Mesenchymal stem cell (in vitro differentiated cells and primary cell): ENCODE data around the gene TSPYL4.

Source experiments
- DNase-seq: peaks from one replicate; pipeline ENCODE4 v3.0.0-alpha.2; 2013
- H2AFZ ChIP-seq: one replicate; pipeline ENCODE4 v1.6.1; 2013; ENCODE audit warnings: low read depth, mild to moderate bottlenecking, control low read depth, inconsistent platforms, low read length, moderate library complexity
- H2AK5ac ChIP-seq: 2 replicates; pipeline ENCODE4 v1.6.1; 2013; ENCODE audit warnings: low read length, moderate library complexity, mild to moderate bottlenecking, inconsistent platforms; ENCODE audit not compliant: severe bottlenecking
- H2BK120ac ChIP-seq: one replicate; pipeline ENCODE4 v1.6.1; 2013; ENCODE audit warnings: low read depth, mild to moderate bottlenecking, inconsistent platforms, low read length, moderate library complexity
- H2BK12ac ChIP-seq, 2 experiments: one replicate each; pipeline ENCODE4 v1.6.1; 2013; ENCODE audit warnings: inconsistent platforms in 2 of 2, low read length in 2 of 2, mild to moderate bottlenecking in 2 of 2, moderate library complexity in 2 of 2, control low read depth in 1 of 2
- H2BK15ac ChIP-seq: one replicate; pipeline ENCODE4 v1.6.1; 2013; ENCODE audit warnings: mild to moderate bottlenecking, low read depth, inconsistent platforms; ENCODE audit not compliant: poor library complexity, severe bottlenecking
- H2BK5ac ChIP-seq: 2 replicates; pipeline ENCODE4 v1.6.1; 2013; ENCODE audit warnings: low read depth, mild to moderate bottlenecking, low read length, control low read depth, inconsistent platforms; ENCODE audit not compliant: poor library complexity, severe bottlenecking
- H3K14ac ChIP-seq, 2 experiments: one replicate each; pipeline ENCODE4 v1.6.1; 2013; ENCODE audit warnings: inconsistent platforms in 2 of 2, low read length in 2 of 2, control low read depth in 1 of 2, mild to moderate bottlenecking in 1 of 2, moderate library complexity in 1 of 2
- H3K18ac ChIP-seq, 2 experiments: one replicate each; pipeline ENCODE4 v1.6.1; 2013; ENCODE audit warnings: inconsistent platforms in 2 of 2, low read length in 2 of 2, control low read depth in 1 of 2, low read depth in 1 of 2, mild to moderate bottlenecking in 1 of 2
- H3K23ac ChIP-seq, 2 experiments: one replicate each; pipeline ENCODE4 v1.6.1; 2013; ENCODE audit warnings: inconsistent platforms in 2 of 2, low read length in 2 of 2, mild to moderate bottlenecking in 2 of 2, moderate library complexity in 2 of 2, control low read depth in 1 of 2
- H3K27ac ChIP-seq: 2 replicates; pipeline ENCODE4 v1.5.1; 2013; ENCODE audit warnings: mild to moderate bottlenecking, moderate library complexity, low read length, control low read depth, inconsistent platforms; ENCODE audit not compliant: poor library complexity, severe bottlenecking
- H3K27me3 ChIP-seq, 2 experiments: 2 replicates each; pipeline versions ENCODE4 v1.6.1 to v1.7.0; 2013; ENCODE audit warnings: low read length in 2 of 2, mild to moderate bottlenecking in 2 of 2, moderate library complexity in 2 of 2, control low read depth in 1 of 2, inconsistent platforms in 1 of 2; ENCODE audit not compliant: control insufficient read depth in 1 of 2, insufficient read depth in 1 of 2
- H3K36me3 ChIP-seq, 2 experiments: 2 replicates each; pipeline versions ENCODE4 v1.6.1 to v1.7.0; 2013; ENCODE audit warnings: low read length in 2 of 2, control low read depth in 1 of 2, inconsistent platforms in 1 of 2, low read depth in 1 of 2, mild to moderate bottlenecking in 1 of 2; ENCODE audit not compliant: insufficient read depth in 2 of 2, control insufficient read depth in 1 of 2
- H3K4ac ChIP-seq, 2 experiments: one replicate each; pipeline ENCODE4 v1.6.1; 2013; ENCODE audit warnings: inconsistent platforms in 2 of 2, low read length in 2 of 2, mild to moderate bottlenecking in 2 of 2, moderate library complexity in 2 of 2, control low read depth in 1 of 2, low read depth in 1 of 2
- H3K4me1 ChIP-seq: 2 replicates; pipeline ENCODE4 v1.6.1; 2013; ENCODE audit warnings: low read depth, low read length, control low read depth; ENCODE audit not compliant: control insufficient read depth, insufficient read depth
- H3K4me2 ChIP-seq: 2 replicates; pipeline ENCODE4 v1.6.1; 2013; ENCODE audit warnings: low read length, mild to moderate bottlenecking, inconsistent platforms; ENCODE audit not compliant: poor library complexity, severe bottlenecking
- H3K4me3 ChIP-seq, 2 experiments: 2 replicates each; pipeline versions ENCODE4 v1.5.1 to v1.7.0; 2013; ENCODE audit warnings: low read length in 2 of 2, mild to moderate bottlenecking in 2 of 2, control low read depth in 1 of 2, low read depth in 1 of 2; ENCODE audit not compliant: insufficient read depth in 1 of 2
- H3K79me1 ChIP-seq: replicated peaks from 2 replicates; pipeline ENCODE4 v1.6.1; 2013; ENCODE audit warnings: mild to moderate bottlenecking, control low read depth, low read length, inconsistent platforms; ENCODE audit not compliant: poor library complexity, severe bottlenecking
- H3K9ac ChIP-seq: 2 replicates; pipeline ENCODE4 v1.7.0; 2013; ENCODE audit warnings: mild to moderate bottlenecking, low read length, moderate library complexity
- H3K9me3 ChIP-seq: 2 replicates; pipeline ENCODE4 v1.7.0; 2013; ENCODE audit warnings: mild to moderate bottlenecking, low read length; ENCODE audit not compliant: control insufficient read depth
- H4K8ac ChIP-seq: one replicate; pipeline ENCODE4 v1.6.1; 2013; ENCODE audit warnings: inconsistent platforms, mild to moderate bottlenecking, low read length, moderate library complexity
- H4K91ac ChIP-seq: one replicate; pipeline ENCODE4 v1.6.1; 2013; ENCODE audit warnings: mild to moderate bottlenecking, low read length, inconsistent platforms
- WGBS: methylation state at CpG from one replicate; pipeline ENCODE4 v1.1.7; 2013; ENCODE audit warnings: mixed read lengths; 5-methylcytosine and 5-hydroxymethylcytosine counted together

The TSPYL4 gene

DNA sequence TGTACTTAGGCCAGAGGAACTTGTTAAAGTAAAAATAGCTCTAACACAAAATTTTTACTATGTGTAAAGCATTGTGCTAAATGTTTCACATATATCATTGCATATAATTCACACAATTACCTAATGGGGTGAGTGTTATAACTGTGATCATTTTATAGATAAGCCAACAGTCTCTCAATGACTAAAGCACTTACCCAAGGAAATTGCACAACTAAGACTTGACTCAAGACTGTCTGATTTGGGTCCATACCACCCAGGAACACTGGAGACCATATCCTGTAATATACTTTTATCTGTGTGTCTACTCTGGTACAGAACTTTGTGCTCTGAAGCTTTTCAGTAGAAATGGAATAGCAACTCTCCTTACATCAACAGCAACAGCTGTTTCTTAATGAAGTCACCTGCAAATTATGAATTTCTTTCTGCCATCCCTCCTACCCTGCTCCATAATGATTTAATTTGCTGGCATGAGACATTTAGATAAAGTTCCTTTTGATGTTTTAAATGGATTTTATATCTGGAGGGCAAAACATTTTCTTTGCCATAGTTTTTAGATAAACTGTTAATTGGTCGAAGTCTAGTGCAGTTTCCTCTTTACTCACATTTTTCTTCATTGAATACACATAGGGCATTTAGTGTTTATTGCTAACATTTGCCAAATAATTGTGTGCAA, 47.5 kb downstream of the TSPYL4 start:
- no peak overlapping the region for H3K14ac ChIP-seq
- no peaks in the 10 kb centered on the region for H3K27me3 ChIP-seq
- peak; percentile 41 for DNase-seq
- no peak overlapping the region for H2BK12ac ChIP-seq
- H2AK5ac ChIP-seq: no peak overlapping the region
- H3K27ac ChIP-seq: no peak overlapping the region
- no peak overlapping the region for H3K18ac ChIP-seq
- H2BK5ac ChIP-seq: no peak overlapping the region
- H2BK120ac ChIP-seq: no peak overlapping the region
- no peak overlapping the region for H3K4me3 ChIP-seq
- H3K4ac ChIP-seq: no peak overlapping the region
- H3K9ac ChIP-seq: no peak overlapping the region
- no peaks in the 10 kb centered on the region for H3K36me3 ChIP-seq
- peaks cover 4% of the 10 kb centered on the region for H3K79me1 ChIP-seq
- no peak overlapping the region for H4K8ac ChIP-seq
- H2BK15ac ChIP-seq: no peak overlapping the region
- H3K4me1 ChIP-seq: peaks cover 2% of the 10 kb centered on the region
- H2AFZ ChIP-seq: no peak overlapping the region
- no peak overlapping the region for H4K91ac ChIP-seq
- WGBS: no CpG with 5 or more reads among the region's 1 CpG
- H3K4me2 ChIP-seq: no peak overlapping the region
- H3K23ac ChIP-seq: no peak overlapping the region
- no peaks in the 10 kb centered on the region for H3K9me3 ChIP-seq

- Histone ChIP-seq H3K9me3 (no peaks in the 10 kb centered on the region), H2AFZ (no peak overlapping the region), H3K4me1 (peaks cover under 1% of the 10 kb centered on the region), H3K4me3 (no peak overlapping the region), H3K23ac (no peak overlapping the region), H2BK120ac (no peak overlapping the region), H3K79me1 (peaks cover 4% of the 10 kb centered on the region), H3K27me3 (no peaks in the 10 kb centered on the region), H2BK15ac (no peak overlapping the region), H3K18ac (no peak overlapping the region), H2BK12ac (no peak overlapping the region), H3K27ac (no peak overlapping the region), H4K8ac (no peak overlapping the region), H3K4ac (no peak overlapping the region), H3K36me3 (no peaks in the 10 kb centered on the region), H4K91ac (no peak overlapping the region), H3K9ac (no peak overlapping the region), H2AK5ac (no peak overlapping the region), H3K14ac (no peak overlapping the region), H2BK5ac (no peak overlapping the region), H3K4me2 (no peak overlapping the region)
- DNase-seq: no peak
- WGBS: no CpG with 5 or more reads among the region's 2 CpGs
These were observed 48.6 kb downstream of the TSPYL4 start for GRCh38 chr6:116205281-116205680.

DNA sequence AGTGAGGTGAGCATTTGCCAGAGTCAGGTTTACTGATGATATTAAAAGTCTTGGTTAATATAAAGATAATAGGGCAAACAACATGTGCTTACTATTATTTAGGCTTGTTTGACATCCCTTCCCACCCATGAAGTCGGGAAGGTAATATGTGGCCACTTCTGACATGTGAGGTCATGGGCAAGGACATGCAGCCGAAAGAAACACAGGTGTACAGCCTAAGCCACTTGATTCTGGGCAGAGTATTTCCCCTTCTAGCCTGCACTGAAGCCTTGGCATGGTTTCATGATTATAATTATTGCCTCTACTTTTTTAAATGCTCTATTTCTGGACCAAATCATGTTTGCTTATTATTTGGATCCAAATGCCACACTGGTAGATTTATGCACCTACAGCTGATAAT, 52.3 kb downstream of the TSPYL4 start:
- H3K4ac ChIP-seq: no peak overlapping the region
- H4K91ac ChIP-seq: no peak overlapping the region
- H3K27ac ChIP-seq: no peak overlapping the region
- no peak overlapping the region for H3K9ac ChIP-seq
- no peak overlapping the region for H2BK15ac ChIP-seq
- H3K4me2 ChIP-seq: no peak overlapping the region
- H2AK5ac ChIP-seq: no peak overlapping the region
- no peak overlapping the region for H2BK120ac ChIP-seq
- no peak overlapping the region for H2BK5ac ChIP-seq
- no peak for DNase-seq
- H3K79me1 ChIP-seq: peaks cover 12% of the 10 kb centered on the region
- no peak overlapping the region for H3K14ac ChIP-seq
- H4K8ac ChIP-seq: no peak overlapping the region
- H3K9me3 ChIP-seq: no peaks in the 10 kb centered on the region
- H3K27me3 ChIP-seq: no peaks in the 10 kb centered on the region
- no peak overlapping the region for H2AFZ ChIP-seq
- no peak overlapping the region for H2BK12ac ChIP-seq
- peaks cover 0 to 4% of the 10 kb centered on the region in 2 experiments for H3K36me3 ChIP-seq
- no peak overlapping the region for H3K23ac ChIP-seq
- 95% methylated on average over 2 of the region's 2 CpGs for WGBS
- H3K4me1 ChIP-seq: no peaks in the 10 kb centered on the region
- H3K4me3 ChIP-seq: no peak overlapping the region
- H3K18ac ChIP-seq: no peak overlapping the region

GRCh38 chr6:116200619-116201249, 53.1 kb downstream of the TSPYL4 start:
- H3K4me3 ChIP-seq: no peak overlapping the region
- H3K79me1 ChIP-seq: peaks cover 12% of the 10 kb centered on the region
- peaks cover 0 to 4% of the 10 kb centered on the region in 2 experiments for H3K36me3 ChIP-seq
- no peak overlapping the region for H2BK15ac ChIP-seq
- H2BK12ac ChIP-seq: no peak overlapping the region
- no peak overlapping the region for H4K91ac ChIP-seq
- H3K14ac ChIP-seq: no peak overlapping the region
- 96% methylated on average over 2 of the region's 3 CpGs for WGBS
- H2BK5ac ChIP-seq: no peak overlapping the region
- no peak overlapping the region for H3K4me2 ChIP-seq
- no peak overlapping the region for H3K18ac ChIP-seq
- no peaks in the 10 kb centered on the region for H3K9me3 ChIP-seq
- H3K9ac ChIP-seq: no peak overlapping the region
- DNase-seq: no peak
- H2AK5ac ChIP-seq: no peak overlapping the region
- no peaks in the 10 kb centered on the region for H3K27me3 ChIP-seq
- no peak overlapping the region for H3K4ac ChIP-seq
- H2AFZ ChIP-seq: no peak overlapping the region
- no peak overlapping the region for H4K8ac ChIP-seq
- H3K23ac ChIP-seq: no peak overlapping the region
- no peak overlapping the region for H2BK120ac ChIP-seq
- no peaks in the 10 kb centered on the region for H3K4me1 ChIP-seq
- no peak overlapping the region for H3K27ac ChIP-seq
